GM19397 (cell line): ENCODE data around the gene SULT1E1.
A peak's percentile ranks its signal among the peaks of the same experiment; 100 is the strongest.

ENCODE experiments used
- ATAC-seq: cut with Tn5 transposase; IDR thresholded peaks from one replicate; pipeline ENCODE4 v1.9.1; 2021; ENCODE audit warnings: mild to moderate bottlenecking, moderate library complexity; ENCODE audit not compliant: unreplicated experiment

Gene SULT1E1, protein sequence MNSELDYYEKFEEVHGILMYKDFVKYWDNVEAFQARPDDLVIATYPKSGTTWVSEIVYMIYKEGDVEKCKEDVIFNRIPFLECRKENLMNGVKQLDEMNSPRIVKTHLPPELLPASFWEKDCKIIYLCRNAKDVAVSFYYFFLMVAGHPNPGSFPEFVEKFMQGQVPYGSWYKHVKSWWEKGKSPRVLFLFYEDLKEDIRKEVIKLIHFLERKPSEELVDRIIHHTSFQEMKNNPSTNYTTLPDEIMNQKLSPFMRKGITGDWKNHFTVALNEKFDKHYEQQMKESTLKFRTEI

DNA sequence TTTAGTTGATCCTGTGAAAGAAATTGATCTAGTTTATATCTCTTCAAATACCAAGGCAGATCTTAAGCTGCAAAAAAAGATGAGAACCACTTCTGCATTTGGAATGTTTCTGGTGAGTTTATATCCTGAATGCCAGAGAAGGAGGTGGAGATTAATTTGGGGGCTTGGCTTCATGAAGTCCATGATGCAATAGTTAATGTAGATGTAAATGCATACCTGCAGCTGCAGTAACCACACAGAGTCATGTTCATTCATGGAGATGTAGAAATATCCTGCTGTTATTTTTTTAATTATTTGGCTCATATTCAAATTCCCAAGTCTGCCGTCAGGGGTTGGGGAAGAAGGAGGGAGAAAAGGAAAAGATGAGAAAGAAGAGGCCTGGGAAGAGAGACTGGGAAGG is at the start of gene SULT1E1:
TSS of gene SULT1E1 (minus strand) at position 94 of the 400 bp plus-strand sequence. CDS start 2,501 bp downstream, outside the sequence.
- no peak for ATAC-seq

DNA sequence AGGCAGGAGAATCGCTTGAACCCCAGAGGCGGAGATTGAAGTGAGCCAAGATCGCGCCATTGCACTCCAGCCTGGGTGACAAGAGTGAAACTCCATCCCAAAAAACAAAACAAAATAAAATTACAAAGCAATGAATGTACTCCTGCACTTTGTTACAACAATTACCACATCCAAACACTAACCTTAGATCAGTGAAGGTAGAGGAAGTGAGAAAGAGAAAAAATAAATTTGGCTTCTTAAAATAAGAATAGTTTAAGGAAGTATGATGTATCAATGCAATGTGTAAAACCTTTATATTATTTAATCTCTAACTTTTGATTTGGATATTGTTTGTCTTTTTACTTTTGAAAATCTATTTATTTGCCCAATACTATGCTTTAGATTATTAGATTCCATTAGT is 49.2 kb upstream of the SULT1E1 start:
- no peak for ATAC-seq

DNA sequence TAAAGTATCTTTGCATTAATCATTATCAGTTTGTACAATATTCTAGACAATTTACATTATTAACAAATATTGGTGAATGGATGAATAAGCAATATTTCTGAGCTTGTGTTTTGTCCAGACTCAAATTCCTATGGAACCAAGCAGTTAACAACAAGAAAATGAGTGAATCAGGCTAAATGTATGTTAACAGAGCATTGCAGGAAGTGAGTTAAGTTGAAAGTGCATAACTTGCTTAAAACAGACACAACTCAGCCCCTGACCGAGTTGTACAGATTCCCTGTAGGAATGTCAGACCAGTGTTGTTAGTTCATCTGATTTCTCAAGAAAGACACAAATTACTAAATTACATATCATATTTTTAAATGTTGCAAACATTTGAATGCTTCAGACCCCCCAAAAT is 47.2 kb upstream of the SULT1E1 start:
- no peak for ATAC-seq

GRCh38 chr4:69896530-69897116 is 36.7 kb upstream of the SULT1E1 start:
- ATAC-seq = no peak

DNA sequence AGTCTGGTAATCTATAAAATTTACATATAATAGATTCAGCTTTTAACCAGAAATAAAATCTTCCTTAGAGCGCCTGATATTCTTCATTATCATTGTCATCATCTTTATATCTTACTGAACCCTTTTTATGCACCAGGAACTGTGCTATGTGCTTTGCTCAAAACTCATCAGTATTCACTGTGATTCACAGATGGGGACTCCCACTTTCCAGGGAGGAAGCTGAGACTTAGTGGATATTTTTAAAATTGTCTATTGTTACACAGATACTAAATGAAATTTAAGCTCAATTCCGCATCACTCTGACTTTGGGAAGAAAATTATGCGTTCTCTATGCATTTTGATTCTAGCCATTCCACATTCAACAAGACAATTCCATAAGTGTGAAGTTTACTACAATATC is 34.8 kb upstream of the SULT1E1 start:
- ATAC-seq = no peak

GRCh38 chr4:69894186-69894585 is 34.2 kb upstream of the SULT1E1 start:
- no peak for ATAC-seq

DNA sequence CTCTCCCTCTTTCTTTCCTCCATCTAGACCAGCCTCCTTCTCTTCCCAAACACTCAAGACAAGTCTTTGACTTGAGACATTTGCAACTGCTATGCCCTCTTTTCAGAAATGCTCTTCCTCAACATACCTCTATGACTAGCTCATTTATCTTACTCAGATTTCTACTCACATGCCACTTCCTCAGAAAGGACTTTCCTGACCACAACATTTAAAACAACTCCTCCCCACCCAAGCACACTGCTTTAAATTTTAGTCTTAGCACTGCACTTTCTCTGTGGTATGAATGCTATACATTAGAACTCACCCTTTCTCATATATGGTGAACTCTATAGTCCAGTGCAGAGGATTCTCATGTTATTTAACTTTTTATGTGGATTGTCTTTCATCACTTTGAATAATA is 28.4 kb upstream of the SULT1E1 start:
- ATAC-seq = no peak

- no peak for ATAC-seq
Measured at GRCh38 chr4:69882150-69882549, 22.2 kb upstream of the SULT1E1 start.

GRCh38 chr4:69881173-69881773 is 21.3 kb upstream of the SULT1E1 start:
- peak; percentile 81 for ATAC-seq

DNA sequence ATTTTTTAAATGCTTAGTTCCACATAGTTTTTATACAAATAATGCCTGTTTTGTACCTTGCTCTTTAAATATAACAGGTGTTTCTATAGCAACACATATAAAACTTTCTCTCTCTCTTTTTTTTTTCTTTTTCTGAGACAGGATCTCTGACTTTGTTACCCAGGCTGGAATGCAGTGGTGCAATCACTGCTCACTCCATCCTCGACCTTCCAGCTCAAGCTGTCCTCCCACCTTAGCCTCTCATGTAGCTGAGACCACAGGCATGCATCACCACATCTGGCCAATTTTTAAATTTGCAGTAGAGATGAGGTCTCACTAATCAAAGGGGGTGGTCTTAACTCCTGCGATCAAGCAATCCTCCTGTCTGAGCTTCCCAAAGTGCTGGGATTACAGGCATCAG is 18.3 kb upstream of the SULT1E1 start:
- no peak for ATAC-seq

GRCh38 chr4:69877453-69877852 is 17.5 kb upstream of the SULT1E1 start:
- ATAC-seq = no peak

GRCh38 chr4:69876071-69876470 is 16.1 kb upstream of the SULT1E1 start:
- ATAC-seq = no peak

DNA sequence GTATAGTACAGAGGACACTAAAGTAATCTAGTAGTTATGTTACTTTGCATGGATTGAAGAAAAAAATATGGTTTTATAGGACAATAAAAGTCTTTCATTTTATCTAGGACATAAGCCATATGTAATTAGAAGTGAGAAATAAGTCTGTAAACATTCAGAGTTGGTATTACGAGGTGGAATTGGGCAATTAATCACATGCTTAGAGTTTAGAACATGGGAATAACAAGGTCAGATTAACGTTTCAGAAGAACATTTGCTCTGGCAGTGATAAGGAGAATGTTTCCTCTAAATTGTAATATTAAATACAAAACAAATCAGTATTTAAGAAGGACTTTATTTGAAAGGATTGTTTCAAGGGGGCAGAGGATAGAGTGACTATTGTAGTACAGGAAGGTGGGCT is 15.6 kb upstream of the SULT1E1 start:
- no peak for ATAC-seq

DNA sequence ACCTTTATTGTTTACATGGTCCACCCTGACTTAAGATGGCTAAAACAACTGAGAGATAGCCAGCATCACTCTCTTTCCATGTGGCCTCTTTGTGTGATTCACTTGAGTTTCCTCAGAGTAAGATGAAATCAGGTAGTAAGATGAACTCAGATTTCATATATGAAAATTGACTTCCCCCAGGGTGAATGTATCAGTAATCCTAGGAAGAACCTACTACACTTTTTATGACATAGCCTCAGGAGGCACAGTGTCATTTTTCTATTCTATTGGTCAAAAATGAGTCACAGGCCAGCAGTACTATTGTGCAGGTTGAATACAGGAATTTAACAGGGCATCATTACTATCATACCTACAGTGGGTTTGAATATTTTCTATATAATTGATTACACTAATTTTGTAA is 14.6 kb upstream of the SULT1E1 start:
- ATAC-seq = no peak

DNA sequence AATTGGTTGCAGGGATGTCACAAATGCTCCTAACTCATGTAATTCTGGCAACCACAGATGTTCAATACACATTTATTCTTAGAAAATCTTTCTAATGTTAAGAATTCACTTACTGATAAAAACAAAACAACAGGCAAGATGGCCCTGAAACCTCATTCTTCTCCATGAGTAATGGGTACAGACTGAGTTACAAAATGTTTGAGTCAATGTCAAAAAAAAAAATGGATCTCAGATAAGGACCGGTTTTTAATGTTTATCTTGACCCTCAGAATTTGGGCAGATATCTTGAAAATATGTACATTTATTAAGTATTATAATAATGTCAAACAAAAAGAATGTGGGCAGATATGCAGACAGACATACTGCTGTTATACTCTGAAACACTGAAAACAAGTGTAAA is 1.8 kb upstream of the SULT1E1 start:
- no peak for ATAC-seq

DNA sequence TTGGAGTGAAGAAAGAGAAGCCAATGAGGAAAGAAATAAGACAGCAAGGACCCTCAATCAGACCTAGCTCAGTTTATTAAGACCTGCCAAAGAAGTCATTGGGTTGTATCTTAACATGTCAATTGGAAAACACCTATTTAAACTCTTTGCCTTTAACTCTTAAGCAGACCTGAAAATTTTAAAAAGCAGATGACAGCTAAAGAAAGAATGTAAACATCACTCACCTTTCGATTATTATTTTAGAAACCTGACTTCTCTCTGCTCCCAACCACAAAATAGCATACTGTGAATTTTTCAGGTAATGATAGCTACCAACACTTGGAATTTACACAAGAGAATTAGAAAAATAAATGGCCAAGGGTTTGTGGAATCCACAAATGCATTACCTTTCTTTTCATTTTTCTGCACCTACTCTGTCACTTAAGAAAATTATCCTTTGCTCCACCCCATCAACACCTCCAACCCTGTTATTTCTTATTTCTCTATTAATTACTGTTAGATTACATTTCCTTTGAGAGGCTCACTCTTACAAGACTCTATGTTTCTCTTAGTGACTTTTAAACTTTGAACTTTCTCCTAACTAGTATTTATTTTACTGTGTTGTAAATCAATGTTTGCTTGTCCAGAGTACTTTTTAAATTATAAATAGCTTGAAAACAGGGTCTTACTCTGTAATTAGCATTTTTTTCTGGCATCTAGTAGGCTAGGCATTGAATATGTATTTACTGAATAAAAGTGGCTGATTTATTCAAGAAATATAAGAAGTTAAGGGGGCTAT is 765 bp upstream of the SULT1E1 start:
- ATAC-seq = no peak

DNA sequence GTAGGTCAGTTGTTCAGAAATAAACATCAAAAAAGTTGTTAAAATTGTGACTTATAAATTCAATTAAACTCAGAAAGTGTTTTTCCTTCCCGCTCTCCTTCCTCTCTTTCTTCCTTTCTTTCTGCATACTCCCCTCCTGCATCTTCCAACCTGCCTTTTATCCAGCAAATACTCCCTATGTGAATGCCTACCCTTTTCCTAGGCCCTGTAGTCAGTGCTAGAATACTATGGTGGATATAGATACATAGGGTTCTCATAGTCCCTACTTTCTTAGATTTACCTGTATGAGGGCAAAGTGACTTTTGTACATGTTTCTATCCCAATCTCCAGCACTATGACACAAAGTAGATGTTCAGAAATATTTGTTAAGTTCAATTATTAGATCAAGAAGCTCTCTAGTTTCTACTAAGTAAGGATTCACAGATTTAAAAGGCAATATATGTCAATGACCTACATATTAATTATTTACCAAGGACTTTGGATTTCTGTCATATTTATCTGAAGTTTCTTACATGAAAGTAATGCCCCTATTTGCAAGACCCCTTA is 732 bp downstream of the SULT1E1 start:
- no peak for ATAC-seq

DNA sequence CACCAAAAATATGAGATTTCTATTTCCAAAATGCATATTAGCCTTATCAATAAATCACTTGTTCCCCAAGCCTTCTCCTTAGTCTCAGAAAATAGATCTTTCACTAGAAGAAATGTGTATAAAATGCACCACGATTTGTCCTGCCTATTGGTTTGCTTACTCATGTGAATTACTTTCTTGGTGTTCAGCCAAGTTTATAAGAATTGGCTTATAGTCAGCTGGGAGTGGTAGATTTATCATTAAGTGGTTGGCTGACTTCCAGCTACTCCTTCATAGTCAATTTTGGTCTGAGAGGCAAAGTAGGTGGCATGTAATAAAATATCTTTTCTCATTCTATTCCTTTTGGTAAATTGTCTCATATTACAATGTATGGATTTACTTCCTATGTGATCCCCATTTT is 1.3 kb downstream of the SULT1E1 start:
- no peak for ATAC-seq

DNA sequence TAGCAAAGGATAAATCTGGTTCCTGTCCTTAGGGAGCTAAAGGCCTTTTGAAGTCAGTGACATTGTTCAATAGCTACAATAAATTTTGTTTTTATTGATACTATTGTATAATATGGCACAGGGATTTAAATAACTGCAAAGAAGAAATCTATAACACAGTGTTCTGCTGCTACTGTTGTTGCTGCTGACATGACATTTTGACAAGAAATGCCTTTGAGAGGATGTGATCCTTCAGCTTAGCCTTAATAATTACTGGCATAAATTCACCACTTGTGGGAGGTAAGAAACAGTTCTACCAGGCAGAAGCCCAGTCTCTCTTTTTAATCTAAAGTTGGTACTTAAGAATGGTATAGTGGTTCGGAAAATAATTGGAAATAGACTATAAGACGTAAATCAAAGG is 4.1 kb downstream of the SULT1E1 start:
- ATAC-seq = no peak

DNA sequence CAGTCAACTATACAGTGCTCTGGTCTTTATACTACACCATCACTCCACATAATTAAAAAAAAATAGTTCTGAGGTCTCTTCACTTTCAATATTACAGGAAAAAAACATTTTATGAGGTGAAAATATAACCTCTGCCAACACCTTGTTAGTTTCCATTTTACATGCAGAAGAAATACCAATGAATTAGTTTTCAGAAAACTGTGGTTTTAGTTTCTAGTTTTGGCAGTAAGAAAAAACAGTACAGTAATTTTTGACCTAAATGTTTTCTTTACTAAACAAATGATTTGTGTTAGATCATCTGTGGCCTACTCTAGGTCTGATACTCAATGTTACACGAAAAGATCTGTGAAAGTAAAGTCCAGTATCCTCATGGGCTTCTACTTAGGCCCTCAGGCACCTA is 10.0 kb downstream of the SULT1E1 start:
- peak; percentile 85 for ATAC-seq

DNA sequence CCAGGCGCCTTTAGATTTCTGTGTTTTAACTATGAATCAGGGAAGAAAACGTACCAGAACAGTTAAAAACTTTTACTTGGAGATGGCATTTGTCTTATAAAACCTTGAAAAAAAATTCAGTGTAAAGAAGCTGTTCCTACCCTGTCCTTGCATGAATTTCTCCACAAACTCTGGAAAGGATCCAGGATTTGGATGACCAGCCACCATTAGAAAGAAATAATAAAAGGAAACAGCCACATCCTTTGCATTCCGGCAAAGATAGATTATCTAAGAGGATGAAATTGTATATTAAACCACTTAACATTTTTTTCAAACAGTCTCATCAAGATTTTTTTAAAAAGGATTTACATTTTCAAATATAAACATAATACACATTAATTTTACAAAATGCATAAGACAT is 10.6 kb downstream of the SULT1E1 start:
- ATAC-seq = no peak
